Superior temporal gyrus (tissue), 1 donor: Measurements from ENCODE around the gene THAP10.
"Not testable (repeated sequence)": the region's sequence is repeated elsewhere in the genome, so short reads cannot be mapped to it uniquely, and the experiment has no call there.

Source experiments
- DNase-seq: peaks from one replicate; pipeline ENCODE4 v3.0.0-alpha.2; 2016; ENCODE audit errors: extremely low spot score

THAP10 gene

GRCh38 chr15:70876683-70877082 is 15.6 kb downstream of the THAP10 start:
- no peak for DNase-seq

- no peak for DNase-seq
These were observed 16.2 kb downstream of the THAP10 start for GRCh38 chr15:70876011-70876410.

- DNase-seq = peak; percentile 93
These were observed 17.0 kb downstream of the THAP10 start for GRCh38 chr15:70875001-70875782.

- peak; percentile 31 for DNase-seq
These were observed 18.8 kb downstream of the THAP10 start for GRCh38 chr15:70873232-70874054.

GRCh38 chr15:70871490-70871889 is 20.7 kb downstream of the THAP10 start:
- not testable (repeated sequence) for DNase-seq

- DNase-seq = peak; percentile 83
These were observed 22.2 kb downstream of the THAP10 start for GRCh38 chr15:70870051-70870450.

- peak; percentile 65 for DNase-seq
These were observed 22.9 kb downstream of the THAP10 start for GRCh38 chr15:70869346-70869745.

GRCh38 chr15:70867911-70868467 is 24.2 kb downstream of the THAP10 start:
- peak; percentile 84 for DNase-seq

- peak; percentile 38 for DNase-seq
These were observed 25.1 kb downstream of the THAP10 start for GRCh38 chr15:70866982-70867641.

GRCh38 chr15:70863450-70864218 is 28.6 kb downstream of the THAP10 start:
- peak; percentile 97 for DNase-seq

- no peak for DNase-seq
These were observed 32.2 kb downstream of the THAP10 start for GRCh38 chr15:70859998-70860397.

- DNase-seq = no peak
These were observed 32.8 kb downstream of the THAP10 start for GRCh38 chr15:70859322-70859908.

- not testable (repeated sequence) for DNase-seq
These were observed 33.5 kb downstream of the THAP10 start for GRCh38 chr15:70858614-70859321.

GRCh38 chr15:70857562-70858285 is 34.5 kb downstream of the THAP10 start:
- peak; percentile 54 for DNase-seq

- DNase-seq = peak; percentile 87
These were observed 35.2 kb downstream of the THAP10 start for GRCh38 chr15:70856884-70857561.

GRCh38 chr15:70856177-70856883 is 35.9 kb downstream of the THAP10 start:
- DNase-seq = no peak

- DNase-seq = peak; percentile 48
These were observed 36.5 kb downstream of the THAP10 start for GRCh38 chr15:70855764-70856163.

- peak; percentile 81 for DNase-seq
These were observed 37.6 kb downstream of the THAP10 start for GRCh38 chr15:70854666-70854976.
